Natural killer cell (primary cell): Measurements from ENCODE around the gene KIAA1328. TPM values are rescaled to one million over a fixed set of nuclear protein-coding genes. Genes with fewer than 3 reads are reported as not detected.

Source experiments
- ATAC-seq, 3 donors: fragments of 150-1000 bp in 2 of 3; fragments of 200-7000 bp in 1 of 3; cut with Tn5 transposase; 1 replicate in 1 of 3; 2 replicates in 2 of 3; pipeline ENCODE4 v1.10.0; 2021; ENCODE audit warnings: mild to moderate bottlenecking in 2 of 3, moderate library complexity in 2 of 3
- DNase-seq, 2 donors: peaks; one replicate each; pipeline versions ENCODE4 v3.0.0 to v3.0.0-alpha.2; 2013 to 2021; ENCODE audit warnings: mixed read lengths in 1 of 2
- H3K27ac ChIP-seq: one replicate; pipeline ENCODE4 v1.5.1; 2013; ENCODE audit warnings: mild to moderate bottlenecking, low read length
- H3K27me3 ChIP-seq: one replicate; pipeline ENCODE4 v1.6.1; 2013; ENCODE audit warnings: low read length; ENCODE audit not compliant: control insufficient read depth, insufficient read depth
- H3K36me3 ChIP-seq: one replicate; pipeline ENCODE4 v1.6.1; 2013; ENCODE audit warnings: low read length; ENCODE audit not compliant: control insufficient read depth, insufficient read depth
- H3K4me1 ChIP-seq: one replicate; pipeline ENCODE4 v1.6.1; 2013; ENCODE audit warnings: low read length; ENCODE audit not compliant: control insufficient read depth, insufficient read depth
- H3K4me3 ChIP-seq: one replicate; pipeline ENCODE4 v1.5.1; 2013; ENCODE audit warnings: low read length
- H3K9me3 ChIP-seq: one replicate; pipeline ENCODE4 v1.6.1; 2013; ENCODE audit warnings: low read length; ENCODE audit not compliant: control insufficient read depth, insufficient read depth
- H3K27ac Mint-ChIP-seq, 2 donors: one replicate each; pipeline ENCODE4 v1.8.0; 2022; ENCODE audit warnings: mild to moderate bottlenecking in 2 of 2, mixed read lengths in 2 of 2, moderate library complexity in 1 of 2
- H3K27me3 Mint-ChIP-seq, 2 donors: one replicate each; pipeline ENCODE4 v1.8.0; 2022; ENCODE audit warnings: low read depth in 2 of 2, mixed read lengths in 2 of 2
- H3K36me3 Mint-ChIP-seq: one replicate; pipeline ENCODE4 v1.8.0; 2022; ENCODE audit warnings: mixed read lengths
- H3K4me1 Mint-ChIP-seq, 2 donors: one replicate each; pipeline ENCODE4 v1.8.0; 2022; ENCODE audit warnings: mixed read lengths in 2 of 2
- H3K4me3 Mint-ChIP-seq: one replicate; pipeline ENCODE4 v1.8.0; 2022; ENCODE audit warnings: mild to moderate bottlenecking, moderate library complexity, mixed read lengths
- H3K9me3 Mint-ChIP-seq, 2 donors: one replicate each; pipeline ENCODE4 v1.8.0; 2022; ENCODE audit warnings: mixed read lengths in 2 of 2
- WGBS: methylation state at CpG from one replicate; pipeline ENCODE4 v1.1.7; 2013; ENCODE audit warnings: missing lambda C conversion rate; ENCODE audit not compliant: insufficient coverage; 5-methylcytosine and 5-hydroxymethylcytosine counted together
- intact Hi-C: fragments of 100-400 bp; cut with micrococcal nuclease; formaldehyde crosslinking; loops from one replicate; pipeline ENCODE4 v1.14.2; 2022
- total RNA-seq, 4 donors: library from RNA; stranded (reverse); fragments of 120-200 nt in 1 of 4; gene quantifications; one replicate each; pipeline versions ENCODE4 v1.2.3 to v1.2.4, GENCODE V29; 2013 to 2022
- TF ChIP-seq, protein P1 (sequence below): fragments of 200-600 bp; IDR thresholded peaks from one replicate; pipeline ENCODE4 v1.8.0; 2022; ENCODE audit warnings: antibody characterized with exemption

KIAA1328 gene
- total RNA-seq, 3 donors from 2014 or later (not counting 1 experiment from before 2014, with no cell fraction given), result 12.3 to 14.3 (median 13.2) TPM

DNA sequence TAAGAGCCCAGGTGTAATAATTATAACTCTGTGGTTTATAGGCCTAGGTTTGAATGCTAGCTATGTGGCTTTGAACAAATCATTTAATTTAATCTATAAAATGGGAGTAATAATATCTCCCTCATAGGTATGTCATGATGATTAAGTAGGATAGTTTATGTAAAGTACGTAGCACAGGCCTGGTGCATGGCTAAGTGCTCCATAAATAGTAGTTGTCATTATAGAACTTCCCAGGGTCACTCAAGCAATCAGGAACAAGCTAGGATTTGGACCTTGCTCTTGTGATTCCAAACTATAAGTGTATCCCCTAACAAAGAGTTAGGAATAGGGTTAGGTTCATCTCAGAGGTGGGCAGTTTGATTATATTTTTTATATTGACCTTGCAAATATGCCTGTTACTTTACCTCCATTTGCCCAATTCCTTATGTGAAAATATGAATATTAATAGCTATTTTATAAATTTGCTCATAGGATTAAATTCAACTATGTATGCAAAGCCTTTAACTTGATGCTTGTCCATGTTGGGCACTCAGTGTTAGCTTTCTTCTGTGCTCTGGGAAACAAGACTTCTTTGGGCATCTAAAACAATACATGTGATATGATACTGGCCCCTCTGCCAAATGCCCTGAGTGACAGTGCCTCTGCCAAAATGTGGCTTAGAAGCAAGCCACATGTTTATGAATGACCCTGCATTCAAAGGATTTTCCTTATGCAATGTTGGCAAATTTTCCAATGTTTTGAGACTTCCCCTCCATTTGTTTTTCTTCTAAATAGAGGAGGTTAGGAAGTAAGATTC lies 353.6 kb downstream of the KIAA1328 start:
- Histone ChIP-seq H3K27ac (no peak overlapping the region), H3K36me3 (no peaks in the 10 kb centered on the region), H3K9me3 (no peaks in the 10 kb centered on the region), H3K4me1 (no peaks in the 10 kb centered on the region), H3K4me3 (no peak overlapping the region), H3K27me3 (no peaks in the 10 kb centered on the region)
- intact Hi-C loops, result no loop called here
- WGBS, result 100% methylated on average over 1 of the region's 1 CpG
- Mint-ChIP-seq H3K9me3 (no peaks in the 10 kb centered on the region), H3K36me3 (no peaks in the 10 kb centered on the region), H3K4me3 (no peak overlapping the region), H3K4me1 (no peaks in the 10 kb centered on the region), H3K27ac (no peak overlapping the region), H3K27me3 (no peaks in the 10 kb centered on the region)
- ATAC-seq (no peak), DNase-seq (no peak)
- TF ChIP-seq, protein P1, sequence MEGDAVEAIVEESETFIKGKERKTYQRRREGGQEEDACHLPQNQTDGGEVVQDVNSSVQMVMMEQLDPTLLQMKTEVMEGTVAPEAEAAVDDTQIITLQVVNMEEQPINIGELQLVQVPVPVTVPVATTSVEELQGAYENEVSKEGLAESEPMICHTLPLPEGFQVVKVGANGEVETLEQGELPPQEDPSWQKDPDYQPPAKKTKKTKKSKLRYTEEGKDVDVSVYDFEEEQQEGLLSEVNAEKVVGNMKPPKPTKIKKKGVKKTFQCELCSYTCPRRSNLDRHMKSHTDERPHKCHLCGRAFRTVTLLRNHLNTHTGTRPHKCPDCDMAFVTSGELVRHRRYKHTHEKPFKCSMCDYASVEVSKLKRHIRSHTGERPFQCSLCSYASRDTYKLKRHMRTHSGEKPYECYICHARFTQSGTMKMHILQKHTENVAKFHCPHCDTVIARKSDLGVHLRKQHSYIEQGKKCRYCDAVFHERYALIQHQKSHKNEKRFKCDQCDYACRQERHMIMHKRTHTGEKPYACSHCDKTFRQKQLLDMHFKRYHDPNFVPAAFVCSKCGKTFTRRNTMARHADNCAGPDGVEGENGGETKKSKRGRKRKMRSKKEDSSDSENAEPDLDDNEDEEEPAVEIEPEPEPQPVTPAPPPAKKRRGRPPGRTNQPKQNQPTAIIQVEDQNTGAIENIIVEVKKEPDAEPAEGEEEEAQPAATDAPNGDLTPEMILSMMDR, result no peak

DNA sequence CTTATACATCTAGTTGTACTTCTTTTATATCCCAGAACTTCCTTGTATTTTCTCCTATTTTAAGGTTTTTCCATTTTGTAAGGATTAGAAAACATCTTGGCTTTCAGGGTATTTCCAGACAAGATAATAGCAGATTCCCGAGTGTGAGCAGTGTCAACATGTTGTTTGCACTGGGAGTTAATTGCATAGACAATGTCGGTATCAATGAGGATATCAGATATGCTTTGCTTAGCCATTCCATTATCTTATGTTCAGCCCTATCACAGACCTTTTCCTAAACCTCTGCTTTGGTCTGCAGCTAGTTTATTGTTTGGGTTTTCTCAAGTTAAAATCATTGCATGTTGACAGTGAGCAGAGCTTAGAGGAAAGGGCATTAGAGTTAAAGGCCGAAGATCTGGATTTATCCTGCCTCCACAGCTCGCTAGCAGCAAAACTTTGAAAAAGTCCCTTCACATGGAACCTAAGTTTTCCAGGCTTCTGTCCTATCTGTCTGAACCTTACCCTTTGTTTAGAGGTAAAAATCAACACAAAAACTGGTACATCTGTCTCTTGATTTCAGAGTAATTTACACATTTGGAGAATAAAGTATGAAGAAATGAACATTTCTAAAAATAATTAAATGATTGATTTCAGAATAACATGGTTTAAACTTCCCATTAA lies 355.4 kb downstream of the KIAA1328 start:
- 95% methylated on average over 4 of the region's 4 CpGs for WGBS
- H3K27ac Mint-ChIP-seq, result no peak overlapping the region
- H3K36me3 ChIP-seq, result no peaks in the 10 kb centered on the region
- H3K36me3 Mint-ChIP-seq, result no peaks in the 10 kb centered on the region
- H3K4me1 Mint-ChIP-seq, result no peaks in the 10 kb centered on the region
- H3K27ac ChIP-seq, result no peak overlapping the region
- intact Hi-C loops, result no loop called here
- no peaks in the 10 kb centered on the region for H3K9me3 ChIP-seq
- no peak for DNase-seq
- H3K27me3 Mint-ChIP-seq, result no peaks in the 10 kb centered on the region
- H3K4me3 Mint-ChIP-seq, result no peak overlapping the region
- no peaks in the 10 kb centered on the region for H3K27me3 ChIP-seq
- H3K9me3 Mint-ChIP-seq, result no peaks in the 10 kb centered on the region
- no peak overlapping the region for H3K4me3 ChIP-seq
- H3K4me1 ChIP-seq, result no peaks in the 10 kb centered on the region
- TF ChIP-seq, protein P1, result no peak
- no peak for ATAC-seq

DNA sequence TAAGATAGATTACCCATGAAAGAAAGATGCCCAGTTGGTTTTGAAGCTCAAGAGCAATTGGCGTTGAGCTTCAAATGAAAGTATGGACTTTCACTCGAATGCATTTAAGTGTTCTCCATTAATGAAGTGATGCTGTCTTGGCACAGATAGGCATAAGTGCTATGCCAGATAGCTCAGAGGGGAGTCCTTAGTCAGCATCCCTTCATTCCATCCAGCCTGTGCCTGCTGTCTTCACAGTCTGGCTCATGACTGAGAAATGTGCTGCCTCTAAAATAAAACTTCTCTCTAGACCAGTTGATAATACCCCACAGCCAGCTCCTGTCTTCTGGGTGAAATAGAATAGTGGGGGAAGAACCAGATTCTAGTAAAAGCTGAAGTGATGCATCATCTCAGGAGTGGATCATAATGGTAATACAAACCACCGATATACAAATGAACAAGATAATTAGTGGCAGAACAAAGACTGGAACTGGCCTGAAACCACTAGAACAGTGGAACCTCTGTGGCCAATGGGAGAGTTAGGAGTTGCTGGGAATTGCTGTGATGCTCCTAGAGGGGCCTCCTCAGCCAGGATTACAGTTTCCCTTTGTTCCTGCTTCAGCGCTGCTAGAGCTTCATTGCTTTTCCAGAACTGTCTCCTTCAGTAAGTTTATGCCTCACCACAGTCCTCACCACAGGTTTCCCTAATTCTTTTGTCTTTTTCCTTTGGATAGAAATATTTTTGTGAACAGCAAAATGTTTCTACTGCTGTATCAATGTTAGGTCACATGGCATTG lies 359.3 kb downstream of the KIAA1328 start:
- 97% methylated on average over 4 of the region's 4 CpGs for WGBS
- Mint-ChIP-seq H3K9me3 (peaks cover 2 to 6% of the 10 kb centered on the region in 2 donors), H3K4me3 (no peak overlapping the region), H3K36me3 (no peaks in the 10 kb centered on the region), H3K4me1 (no peaks in the 10 kb centered on the region), H3K27ac (no peak overlapping the region), H3K27me3 (no peaks in the 10 kb centered on the region)
- Histone ChIP-seq H3K4me3 (no peak overlapping the region), H3K9me3 (no peaks in the 10 kb centered on the region), H3K27ac (no peak overlapping the region), H3K27me3 (no peaks in the 10 kb centered on the region), H3K4me1 (no peaks in the 10 kb centered on the region), H3K36me3 (no peaks in the 10 kb centered on the region)
- DNase-seq, result no peak
- TF ChIP-seq, protein P1, result no peak
- ATAC-seq, result no peak
- intact Hi-C loops, result no loop called here
